Trophoblast cell (in vitro differentiated cells and primary cell): ENCODE measurements around the gene MEGF11.

Experiments used
- DNase-seq, 2 donors: peaks; one replicate each; pipeline ENCODE4 v3.0.0-alpha.2; 2016
- H2AFZ ChIP-seq: 2 replicates; pipeline ENCODE4 v1.6.1; 2013; ENCODE audit warnings: low read length, moderate library complexity, mild to moderate bottlenecking; ENCODE audit not compliant: insufficient read depth, poor library complexity
- H2AK5ac ChIP-seq: 2 replicates; pipeline ENCODE4 v1.6.1; 2013; ENCODE audit warnings: mild to moderate bottlenecking, low read length
- H2BK120ac ChIP-seq: 2 replicates; pipeline ENCODE4 v1.6.1; 2013; ENCODE audit warnings: low read length, mild to moderate bottlenecking, moderate library complexity; ENCODE audit not compliant: insufficient read depth, poor library complexity
- H2BK12ac ChIP-seq: 2 replicates; pipeline ENCODE4 v1.6.1; 2013; ENCODE audit warnings: mild to moderate bottlenecking, low read length, moderate library complexity
- H2BK5ac ChIP-seq: 2 replicates; pipeline ENCODE4 v1.6.1; 2013; ENCODE audit warnings: low read length, low read depth, moderate library complexity, mild to moderate bottlenecking; ENCODE audit not compliant: poor library complexity
- H3K14ac ChIP-seq: 2 replicates; pipeline ENCODE4 v1.6.1; 2013; ENCODE audit warnings: mild to moderate bottlenecking, low read length
- H3K18ac ChIP-seq: 2 replicates; pipeline ENCODE4 v1.6.1; 2013; ENCODE audit warnings: mild to moderate bottlenecking, low read length
- H3K23ac ChIP-seq: 2 replicates; pipeline ENCODE4 v1.6.1; 2013; ENCODE audit warnings: low read length
- H3K27ac ChIP-seq: 2 replicates; pipeline ENCODE4 v1.5.1; 2013; ENCODE audit warnings: low read depth, mild to moderate bottlenecking, inconsistent platforms, low read length, moderate library complexity
- H3K27me3 ChIP-seq: 2 replicates; pipeline ENCODE4 v1.6.1; 2013; ENCODE audit warnings: inconsistent platforms, mild to moderate bottlenecking, low read length, moderate library complexity; ENCODE audit not compliant: insufficient read depth
- H3K36me3 ChIP-seq, 2 experiments: 1 replicate in 1 of 2; 2 replicates in 1 of 2; pipeline ENCODE4 v1.6.1; 2013; ENCODE audit warnings: low read length in 2 of 2, mild to moderate bottlenecking in 2 of 2, moderate library complexity in 1 of 2; ENCODE audit not compliant: insufficient read depth in 2 of 2, control insufficient read depth in 1 of 2
- H3K4ac ChIP-seq: 2 replicates; pipeline ENCODE4 v1.6.1; 2013; ENCODE audit warnings: low read depth, mild to moderate bottlenecking, low read length, moderate library complexity
- H3K4me1 ChIP-seq, 2 experiments: 1 replicate in 1 of 2; 2 replicates in 1 of 2; pipeline ENCODE4 v1.6.1; 2013; ENCODE audit warnings: low read length in 2 of 2, mild to moderate bottlenecking in 2 of 2, moderate library complexity in 1 of 2; ENCODE audit not compliant: insufficient read depth in 2 of 2, control insufficient read depth in 1 of 2
- H3K4me2 ChIP-seq: 2 replicates; pipeline ENCODE4 v1.6.1; 2013; ENCODE audit warnings: inconsistent platforms, mild to moderate bottlenecking, low read length, moderate library complexity
- H3K4me3 ChIP-seq: 2 replicates; pipeline ENCODE4 v1.5.1; 2013; ENCODE audit warnings: mild to moderate bottlenecking, low read depth, low read length, inconsistent platforms
- H3K79me1 ChIP-seq: one replicate; pipeline ENCODE4 v1.6.1; 2013; ENCODE audit warnings: low read length
- H3K79me2 ChIP-seq: 2 replicates; pipeline ENCODE4 v1.6.1; 2013; ENCODE audit warnings: low read length, mild to moderate bottlenecking; ENCODE audit not compliant: control insufficient read depth, insufficient read depth, poor library complexity
- H3K9ac ChIP-seq: 2 replicates; pipeline ENCODE4 v1.6.1; 2013; ENCODE audit warnings: mild to moderate bottlenecking, low read length
- H3K9me3 ChIP-seq: 2 replicates; pipeline ENCODE4 v1.6.1; 2013; ENCODE audit warnings: low read depth, mild to moderate bottlenecking, control low read depth, inconsistent platforms, low read length; ENCODE audit not compliant: insufficient read depth
- H4K12ac ChIP-seq: 2 replicates; pipeline ENCODE4 v1.6.1; 2013; ENCODE audit warnings: low read depth, mild to moderate bottlenecking, low read length, moderate library complexity
- H4K8ac ChIP-seq: 2 replicates; pipeline ENCODE4 v1.6.1; 2013; ENCODE audit warnings: low read depth, mild to moderate bottlenecking, low read length, moderate library complexity
- H4K91ac ChIP-seq: one replicate; pipeline ENCODE4 v1.6.1; 2013; ENCODE audit warnings: low read depth, mild to moderate bottlenecking, low read length, moderate library complexity
- WGBS: extraction: QIAGEN DNeasy Blood & Tissue Kit; methylation state at CpG from one replicate; pipeline ENCODE4 v1.1.7; 2013; ENCODE audit warnings: missing lambda C conversion rate; ENCODE audit not compliant: insufficient read length, insufficient coverage; ENCODE audit errors: extremely low coverage; 5-methylcytosine and 5-hydroxymethylcytosine counted together

Gene MEGF11

DNA sequence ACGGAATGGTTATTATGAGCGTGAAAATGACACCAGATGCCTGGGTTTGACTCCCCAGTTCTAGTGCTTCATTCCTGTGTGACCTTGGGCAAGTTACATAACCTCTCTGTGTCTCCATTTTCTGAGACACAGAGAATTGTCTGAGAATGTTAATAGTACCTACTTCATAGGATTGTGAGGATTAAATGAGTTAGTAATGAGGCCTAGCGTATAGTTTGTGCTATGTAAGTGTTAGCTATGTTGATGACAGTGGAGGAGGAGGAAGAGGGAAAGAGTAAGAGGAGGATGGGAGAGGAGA lies 150.3 kb downstream of the MEGF11 start:
- Histone ChIP-seq H3K18ac (no peak overlapping the region), H3K79me2 (no peaks in the 10 kb centered on the region), H2BK12ac (no peak overlapping the region), H2BK5ac (no peak overlapping the region), H3K23ac (no peak overlapping the region), H3K4me3 (no peak overlapping the region), H3K79me1 (no peaks in the 10 kb centered on the region), H2AFZ (no peak overlapping the region), H3K36me3 (no peaks in the 10 kb centered on the region), H4K91ac (no peak overlapping the region), H3K4me1 (peaks cover 0 to 5% of the 10 kb centered on the region in 2 experiments), H3K27ac (no peak overlapping the region), H2AK5ac (no peak overlapping the region), H2BK120ac (no peak overlapping the region), H4K8ac (no peak overlapping the region), H3K4me2 (no peak overlapping the region), H3K4ac (no peak overlapping the region), H3K27me3 (no peaks in the 10 kb centered on the region), H3K9me3 (peaks cover 1% of the 10 kb centered on the region), H4K12ac (no peak overlapping the region), H3K9ac (no peak overlapping the region), H3K14ac (no peak overlapping the region)
- no CpG with 5 or more reads among the region's 3 CpGs for WGBS
- DNase-seq: no peak

DNA sequence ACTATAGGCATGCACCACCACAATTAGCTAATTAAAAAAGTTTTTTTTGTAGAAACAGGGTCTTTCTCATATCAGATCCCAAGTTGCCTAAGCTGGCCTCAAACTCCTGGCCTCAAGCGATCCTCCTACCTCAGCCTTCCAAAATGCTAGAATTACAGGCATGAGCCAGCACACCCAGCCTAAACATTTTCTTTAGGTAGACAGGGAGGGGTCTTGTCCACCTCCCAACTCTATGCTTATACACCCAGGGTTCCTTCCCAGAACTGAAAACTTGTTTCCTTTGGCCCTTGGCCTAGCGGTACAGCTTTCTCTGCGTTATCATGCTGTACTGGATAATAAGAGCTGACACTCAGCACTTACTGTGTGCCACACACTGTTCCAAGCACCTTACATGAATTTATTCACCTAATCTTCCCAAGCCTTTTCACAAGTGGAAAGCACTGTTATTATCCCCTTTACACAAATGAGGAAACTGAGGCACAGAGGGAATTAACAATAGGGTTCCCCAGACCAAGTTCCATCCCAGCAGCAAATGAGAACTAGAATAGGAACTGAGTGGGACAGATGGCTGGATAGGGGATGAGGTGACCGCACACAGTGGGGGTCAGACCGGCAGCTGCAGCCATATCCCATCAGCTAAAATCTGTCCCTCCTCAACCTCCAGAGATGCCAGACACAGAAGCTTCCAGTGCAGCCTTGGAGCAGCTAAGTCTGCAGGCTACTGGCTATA lies 150.8 kb downstream of the MEGF11 start:
- H3K9ac ChIP-seq: no peak overlapping the region
- H3K27ac ChIP-seq: no peak overlapping the region
- H3K4me3 ChIP-seq: no peak overlapping the region
- H4K91ac ChIP-seq: no peak overlapping the region
- no peak overlapping the region for H2AFZ ChIP-seq
- H3K9me3 ChIP-seq: peaks cover 1% of the 10 kb centered on the region
- H3K36me3 ChIP-seq: no peaks in the 10 kb centered on the region
- H3K18ac ChIP-seq: no peak overlapping the region
- H3K14ac ChIP-seq: no peak overlapping the region
- no peak overlapping the region for H3K4ac ChIP-seq
- DNase-seq: no peak
- H3K27me3 ChIP-seq: no peaks in the 10 kb centered on the region
- H4K12ac ChIP-seq: no peak overlapping the region
- H2BK120ac ChIP-seq: no peak overlapping the region
- WGBS: no CpG with 5 or more reads among the region's 5 CpGs
- no peak overlapping the region for H2BK5ac ChIP-seq
- H4K8ac ChIP-seq: no peak overlapping the region
- H3K4me1 ChIP-seq: peaks cover 0 to 5% of the 10 kb centered on the region in 2 experiments
- no peak overlapping the region for H3K23ac ChIP-seq
- H3K79me1 ChIP-seq: no peaks in the 10 kb centered on the region
- no peaks in the 10 kb centered on the region for H3K79me2 ChIP-seq
- H2AK5ac ChIP-seq: no peak overlapping the region
- H3K4me2 ChIP-seq: no peak overlapping the region
- H2BK12ac ChIP-seq: no peak overlapping the region

DNA sequence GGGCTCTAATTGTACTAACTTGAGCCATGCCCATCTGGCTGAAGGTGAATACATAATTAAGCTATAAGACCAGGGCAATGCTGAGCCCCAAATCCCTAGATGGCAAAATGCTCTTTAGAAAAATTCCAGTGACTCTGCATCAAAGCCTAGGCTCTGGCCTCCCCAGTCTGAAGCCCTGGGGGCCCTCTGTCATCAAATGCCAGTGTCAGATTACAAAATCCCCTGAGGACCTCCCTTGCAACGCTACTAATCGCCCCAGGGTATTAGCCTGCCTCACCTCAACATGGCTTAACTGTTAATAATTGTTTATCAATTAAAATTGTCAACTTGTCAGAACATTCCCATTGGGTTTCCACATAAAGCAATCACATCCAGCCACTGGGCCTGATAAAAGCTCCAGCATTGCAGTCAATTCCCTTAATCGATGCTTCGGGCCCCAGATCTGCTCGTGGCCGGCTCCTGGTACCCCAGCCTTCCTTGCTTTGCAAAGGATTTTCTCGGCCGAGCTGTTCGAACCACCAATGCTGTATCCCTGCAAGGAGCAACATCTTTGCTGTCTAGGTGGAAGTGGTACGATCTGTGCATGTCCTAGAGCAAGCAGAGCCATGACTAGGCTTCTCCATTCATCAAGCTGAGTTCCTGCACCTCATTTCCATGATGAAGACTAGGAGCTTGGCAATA lies 151.7 kb downstream of the MEGF11 start:
- H2BK5ac ChIP-seq: no peak overlapping the region
- H3K79me1 ChIP-seq: no peaks in the 10 kb centered on the region
- H4K12ac ChIP-seq: no peak overlapping the region
- H3K18ac ChIP-seq: no peak overlapping the region
- H3K27me3 ChIP-seq: no peaks in the 10 kb centered on the region
- H4K8ac ChIP-seq: no peak overlapping the region
- H3K4me3 ChIP-seq: no peak overlapping the region
- H3K23ac ChIP-seq: no peak overlapping the region
- H3K4me2 ChIP-seq: no peak overlapping the region
- H2AFZ ChIP-seq: no peak overlapping the region
- DNase-seq: peak in 1 of 2 donors; percentile 19
- H3K14ac ChIP-seq: no peak overlapping the region
- H3K79me2 ChIP-seq: no peaks in the 10 kb centered on the region
- no CpG with 5 or more reads among the region's 10 CpGs for WGBS
- no peak overlapping the region for H3K9ac ChIP-seq
- peaks cover 0 to 5% of the 10 kb centered on the region in 2 experiments for H3K4me1 ChIP-seq
- no peak overlapping the region for H3K4ac ChIP-seq
- no peak overlapping the region for H4K91ac ChIP-seq
- no peak overlapping the region for H2BK120ac ChIP-seq
- no peak overlapping the region for H3K27ac ChIP-seq
- no peaks in the 10 kb centered on the region for H3K36me3 ChIP-seq
- H2BK12ac ChIP-seq: no peak overlapping the region
- H2AK5ac ChIP-seq: no peak overlapping the region
- peaks cover 1% of the 10 kb centered on the region for H3K9me3 ChIP-seq

DNA sequence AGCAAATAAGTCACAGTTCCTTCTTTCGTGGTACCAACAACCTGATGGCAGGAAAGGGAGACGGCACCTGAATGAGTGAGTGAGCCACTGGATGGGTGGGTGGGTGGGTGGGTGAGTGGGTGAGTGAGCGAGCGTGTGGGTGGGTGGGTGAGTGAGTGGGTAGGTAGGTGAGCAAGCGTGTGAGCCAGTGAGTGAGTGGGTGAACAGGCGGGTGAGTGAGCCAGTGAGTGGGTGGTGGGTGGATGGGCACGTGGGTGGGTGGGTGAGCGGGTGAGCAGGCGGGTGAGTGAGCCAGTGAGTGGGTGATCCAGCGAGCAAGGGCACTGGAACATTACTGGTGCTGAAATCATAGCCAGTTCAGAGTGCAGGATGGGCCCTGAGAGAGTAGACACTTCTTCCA lies 152.8 kb downstream of the MEGF11 start:
- no CpG with 5 or more reads among the region's 10 CpGs for WGBS
- Histone ChIP-seq H2AK5ac (no peak overlapping the region), H3K18ac (no peak overlapping the region), H3K27me3 (no peaks in the 10 kb centered on the region), H4K8ac (no peak overlapping the region), H3K4me1 (peaks cover 0 to 5% of the 10 kb centered on the region in 2 experiments), H2BK5ac (no peak overlapping the region), H3K4me3 (no peak overlapping the region), H3K9me3 (peaks cover 1% of the 10 kb centered on the region), H2AFZ (no peak overlapping the region), H4K12ac (no peak overlapping the region), H3K79me1 (no peaks in the 10 kb centered on the region), H3K14ac (no peak overlapping the region), H2BK12ac (no peak overlapping the region), H4K91ac (no peak overlapping the region), H3K79me2 (no peaks in the 10 kb centered on the region), H3K36me3 (no peaks in the 10 kb centered on the region), H3K23ac (no peak overlapping the region), H3K4me2 (no peak overlapping the region), H3K4ac (no peak overlapping the region), H2BK120ac (no peak overlapping the region), H3K27ac (no peak overlapping the region), H3K9ac (no peak overlapping the region)
- no peak for DNase-seq
